Transverse colon (tissue), 3 donors: ENCODE results near the gene UNC5A.

Experiments used
- EP300 ChIP-seq: sonication (generic); formaldehyde crosslinking; IDR thresholded peaks from one replicate; pipeline ENCODE4 v1.6.1; 2017; ENCODE audit warnings: antibody characterized with exemption, low read depth
- POLR2A ChIP-seq: fragments of 450-650 bp; IDR thresholded peaks from one replicate; pipeline ENCODE4 v1.6.1; 2016; ENCODE audit warnings: antibody characterized with exemption, mild to moderate bottlenecking, moderate library complexity
- TF ChIP-seq, protein P1 (sequence below), 5 experiments: fragments of 200-600 bp in 3 of 5; fragments of 450-650 bp in 2 of 5; sonication (generic) in 3 of 5; IDR thresholded peaks; 1 replicate in 2 of 5; 2 replicates in 3 of 5; pipeline ENCODE4 v1.5.1; 2016 to 2017; ENCODE audit warnings: antibody characterized with exemption in 5 of 5, inconsistent platforms in 3 of 5, mild to moderate bottlenecking in 2 of 5, moderate library complexity in 1 of 5

DNA sequence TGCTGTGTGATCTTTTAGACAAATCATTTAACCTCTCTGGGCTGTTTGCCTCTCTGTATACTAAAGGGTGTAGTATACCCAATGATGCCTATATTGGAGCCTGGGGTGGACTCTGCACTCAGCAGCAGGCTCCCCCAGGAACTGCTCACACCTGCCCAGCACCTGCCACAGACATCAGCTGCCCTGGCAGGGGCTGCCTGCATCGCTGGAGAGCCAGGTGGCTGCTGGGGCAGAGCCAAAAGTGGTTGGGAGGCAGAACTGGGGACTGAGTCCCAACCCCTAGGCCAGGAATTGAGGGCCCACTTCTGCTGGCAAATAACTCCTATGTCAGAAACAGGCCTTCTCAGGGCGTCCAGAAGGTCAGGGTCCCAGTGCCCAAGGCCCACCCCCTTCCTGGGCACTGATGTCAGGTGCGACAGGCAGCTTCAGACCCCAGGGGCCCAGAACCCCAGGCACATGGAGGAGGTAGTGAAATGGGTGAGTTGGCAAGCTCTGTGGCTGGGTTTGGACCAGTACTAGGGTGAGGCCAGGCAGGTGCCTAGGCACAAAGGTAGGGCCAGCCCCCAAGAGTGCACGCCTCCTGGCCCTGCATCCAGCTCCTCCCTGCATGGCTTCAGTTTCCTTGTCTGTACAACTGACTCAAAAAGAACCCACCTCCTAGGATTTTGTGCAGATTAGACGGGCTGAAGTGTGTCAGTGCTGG, 5.8 kb downstream of the UNC5A start:
- TF ChIP-seq POLR2A (no peak), EP300 (no peak)
- TF ChIP-seq, protein P1, sequence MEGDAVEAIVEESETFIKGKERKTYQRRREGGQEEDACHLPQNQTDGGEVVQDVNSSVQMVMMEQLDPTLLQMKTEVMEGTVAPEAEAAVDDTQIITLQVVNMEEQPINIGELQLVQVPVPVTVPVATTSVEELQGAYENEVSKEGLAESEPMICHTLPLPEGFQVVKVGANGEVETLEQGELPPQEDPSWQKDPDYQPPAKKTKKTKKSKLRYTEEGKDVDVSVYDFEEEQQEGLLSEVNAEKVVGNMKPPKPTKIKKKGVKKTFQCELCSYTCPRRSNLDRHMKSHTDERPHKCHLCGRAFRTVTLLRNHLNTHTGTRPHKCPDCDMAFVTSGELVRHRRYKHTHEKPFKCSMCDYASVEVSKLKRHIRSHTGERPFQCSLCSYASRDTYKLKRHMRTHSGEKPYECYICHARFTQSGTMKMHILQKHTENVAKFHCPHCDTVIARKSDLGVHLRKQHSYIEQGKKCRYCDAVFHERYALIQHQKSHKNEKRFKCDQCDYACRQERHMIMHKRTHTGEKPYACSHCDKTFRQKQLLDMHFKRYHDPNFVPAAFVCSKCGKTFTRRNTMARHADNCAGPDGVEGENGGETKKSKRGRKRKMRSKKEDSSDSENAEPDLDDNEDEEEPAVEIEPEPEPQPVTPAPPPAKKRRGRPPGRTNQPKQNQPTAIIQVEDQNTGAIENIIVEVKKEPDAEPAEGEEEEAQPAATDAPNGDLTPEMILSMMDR (IDR thresholded peaks at IDR 0.05) = no peak
